Naive B cell (primary cell): ENCODE results near the gene CA6. TPM values are rescaled to one million over a fixed set of nuclear protein-coding genes. Genes with fewer than 3 reads are reported as not detected.
"Not testable (repeated sequence)": the region's sequence is repeated elsewhere in the genome, so short reads cannot be mapped to it uniquely, and the experiment has no call there.

Experiments
- ATAC-seq, 2 donors: fragments of 150-1000 bp; cut with Tn5 transposase; 2 replicates each; pipeline ENCODE4 v1.10.0; 2021; ENCODE audit warnings: low read depth in 2 of 2, mild to moderate bottlenecking in 2 of 2, moderate library complexity in 2 of 2
- DNase-seq: peaks from one replicate; pipeline ENCODE4 v3.0.0; 2022
- H3K27ac Mint-ChIP-seq, 6 donors: one replicate each; pipeline ENCODE4 v1.8.0; 2020 to 2022; ENCODE audit warnings: mild to moderate bottlenecking in 6 of 6, mixed read lengths in 6 of 6, moderate library complexity in 5 of 6, inconsistent platforms in 2 of 6
- H3K27me3 Mint-ChIP-seq, 3 donors: one replicate each; pipeline ENCODE4 v1.8.0; 2021 to 2022; ENCODE audit warnings: mixed read lengths in 3 of 3, mild to moderate bottlenecking in 1 of 3
- H3K36me3 Mint-ChIP-seq, 2 donors: one replicate each; pipeline ENCODE4 v1.8.0; 2020 to 2022; ENCODE audit warnings: mixed read lengths in 2 of 2, inconsistent platforms in 1 of 2, mild to moderate bottlenecking in 1 of 2
- H3K4me1 Mint-ChIP-seq, 3 donors: one replicate each; pipeline ENCODE4 v1.8.0; 2020 to 2022; ENCODE audit warnings: mixed read lengths in 3 of 3, inconsistent platforms in 1 of 3, mild to moderate bottlenecking in 1 of 3, moderate library complexity in 1 of 3
- H3K4me3 Mint-ChIP-seq, 8 donors: one replicate each; pipeline ENCODE4 v1.8.0; 2020 to 2022; ENCODE audit warnings: mild to moderate bottlenecking in 8 of 8, mixed read lengths in 8 of 8, moderate library complexity in 8 of 8, inconsistent platforms in 2 of 8
- H3K9me3 Mint-ChIP-seq, 7 donors: one replicate each; pipeline ENCODE4 v1.8.0; 2020 to 2022; ENCODE audit warnings: mixed read lengths in 7 of 7, mild to moderate bottlenecking in 5 of 7, inconsistent platforms in 2 of 7, moderate library complexity in 1 of 7
- polyA plus RNA-seq, 6 donors: library from polyadenylated mRNA; unstranded; fragments of 300-500 nt; fragmentation: Illumina TruSeq; gene quantifications; one replicate each; pipeline ENCODE4 v1.2.3, GENCODE V29; 2021; ENCODE audit warnings: low read depth in 6 of 6

The CA6 gene
- polyA plus RNA-seq, 6 donors from 2014 or later: not detected

DNA sequence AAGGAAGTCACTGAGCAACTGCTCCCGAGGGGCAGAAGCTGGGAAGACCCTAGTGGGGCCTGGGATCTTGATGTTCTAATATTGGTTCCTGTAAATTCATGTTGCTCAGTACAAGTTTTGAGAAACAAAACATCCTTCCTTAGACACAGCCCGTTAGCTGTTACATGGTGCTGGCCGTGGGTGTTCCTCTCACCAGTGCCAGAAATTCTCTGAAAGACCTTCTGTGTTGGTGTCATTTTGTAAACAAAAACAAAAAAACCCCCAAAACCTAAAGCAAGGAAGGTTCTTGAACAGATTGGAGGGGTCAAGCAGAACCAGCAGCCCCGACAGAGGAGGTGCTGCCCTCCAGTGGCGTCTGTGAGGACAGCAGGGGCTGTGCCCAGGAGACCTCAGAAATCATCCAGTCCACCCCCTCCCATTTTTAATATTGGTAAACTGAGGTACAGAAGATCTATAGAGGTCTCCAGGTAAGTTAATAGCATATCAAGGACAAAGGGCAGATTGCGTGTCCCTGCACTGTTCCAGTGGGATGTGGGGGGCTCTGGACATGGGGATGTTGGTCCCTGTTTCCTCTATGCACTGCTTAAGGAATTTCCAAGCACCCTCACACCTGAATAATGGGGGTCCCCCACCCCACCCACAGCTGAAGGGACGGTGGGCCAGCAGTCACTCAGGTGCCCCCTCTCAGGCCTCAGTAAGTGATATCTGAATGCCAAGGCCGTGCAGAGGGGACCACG lies 42.4 kb downstream of the CA6 start:
- ATAC-seq: peak; percentile 71 to 72
- Mint-ChIP-seq H3K27ac (peak overlapping the region in 1 of 6 donors; percentile 27), H3K4me3 (peak overlapping the region in 2 of 8 donors; percentile 17 to 19), H3K27me3 (peaks cover 7 to 24% (median 10%) of the 10 kb centered on the region in 3 donors), H3K36me3 (no peaks in the 10 kb centered on the region), H3K4me1 (peaks cover 0 to 11% (median 5%) of the 10 kb centered on the region in 3 donors), H3K9me3 (peaks cover 0 to 2% (median 0%) of the 10 kb centered on the region in 7 donors)
- DNase-seq: peak; percentile 30

DNA sequence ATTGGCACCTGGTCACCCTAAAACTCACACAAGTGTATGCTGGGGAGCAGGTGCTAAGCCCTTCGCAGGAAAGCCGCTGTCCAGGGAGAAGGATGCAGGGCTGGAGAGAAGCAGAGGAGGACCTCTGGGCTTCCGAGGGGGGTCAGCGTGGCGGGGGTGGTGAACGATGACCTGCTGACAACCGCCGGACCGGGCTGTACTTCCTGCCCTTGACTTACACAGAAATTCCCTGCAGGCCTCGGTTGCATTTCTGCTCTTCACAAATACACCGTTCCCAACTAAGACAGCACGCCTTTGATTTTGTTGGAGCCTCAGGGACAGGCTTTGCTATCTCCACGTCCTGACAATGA lies 42.9 kb downstream of the CA6 start:
- no peak overlapping the region for H3K4me3 Mint-ChIP-seq
- DNase-seq (no peak), ATAC-seq (no peak)
- H3K4me1 Mint-ChIP-seq: peaks cover 0 to 11% (median 5%) of the 10 kb centered on the region in 3 donors
- peaks cover 7 to 24% (median 10%) of the 10 kb centered on the region in 3 donors for H3K27me3 Mint-ChIP-seq
- peaks cover 0 to 2% (median 0%) of the 10 kb centered on the region in 7 donors for H3K9me3 Mint-ChIP-seq
- H3K36me3 Mint-ChIP-seq: no peaks in the 10 kb centered on the region
- H3K27ac Mint-ChIP-seq: no peak overlapping the region

DNA sequence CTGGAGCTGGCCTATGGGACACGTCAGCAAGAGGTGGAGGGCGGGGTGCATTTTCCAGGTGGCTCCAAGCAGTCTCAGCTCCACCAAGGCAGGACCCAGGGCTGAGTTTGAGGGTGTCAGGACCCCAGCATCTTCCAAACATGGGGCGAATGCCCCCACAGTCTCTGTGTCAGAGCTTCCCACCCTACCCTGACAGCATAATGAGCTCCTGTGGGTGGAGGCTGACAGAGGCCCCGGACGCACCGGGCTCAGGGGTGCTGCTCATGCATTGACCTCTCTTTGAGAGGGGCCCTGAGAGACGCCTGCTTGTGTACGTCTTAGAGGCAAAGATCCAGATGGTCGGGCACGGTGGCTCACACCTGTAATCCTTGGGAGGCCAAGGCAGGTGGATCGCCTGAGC lies 43.4 kb downstream of the CA6 start:
- Mint-ChIP-seq H3K27me3 (peaks cover 7 to 24% (median 10%) of the 10 kb centered on the region in 3 donors), H3K27ac (no peak overlapping the region), H3K9me3 (peaks cover 0 to 2% (median 0%) of the 10 kb centered on the region in 7 donors), H3K36me3 (no peaks in the 10 kb centered on the region), H3K4me1 (peaks cover 0 to 11% (median 5%) of the 10 kb centered on the region in 3 donors), H3K4me3 (no peak overlapping the region)
- no peak for ATAC-seq
- no peak for DNase-seq

DNA sequence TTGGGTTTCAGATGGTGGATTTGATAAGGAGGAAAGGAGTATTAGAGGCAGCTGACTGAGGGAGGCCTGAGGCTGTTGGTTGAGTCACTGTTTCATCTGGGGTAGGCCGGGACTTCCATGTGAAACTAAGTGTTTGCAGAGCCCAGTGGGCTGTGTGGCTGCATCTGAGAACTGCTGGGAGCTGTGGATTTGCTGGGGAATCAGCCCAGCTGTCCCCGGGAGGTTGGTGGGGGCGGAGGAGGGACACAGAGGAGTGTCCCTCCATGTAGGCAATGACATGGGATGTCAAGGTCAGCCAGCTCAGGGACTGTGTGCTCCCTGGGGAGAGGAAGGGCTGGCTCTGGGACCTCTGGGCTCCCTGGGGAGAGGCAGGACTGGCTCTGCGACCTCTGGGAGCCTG lies 44.2 kb downstream of the CA6 start:
- peaks cover 0 to 11% (median 5%) of the 10 kb centered on the region in 3 donors for H3K4me1 Mint-ChIP-seq
- H3K27me3 Mint-ChIP-seq: peaks cover 6 to 24% (median 7%) of the 10 kb centered on the region in 3 donors
- no peak for ATAC-seq
- peak overlapping the region in 1 of 6 donors; percentile 24 for H3K27ac Mint-ChIP-seq
- no peak overlapping the region for H3K4me3 Mint-ChIP-seq
- no peak for DNase-seq
- H3K9me3 Mint-ChIP-seq: peaks cover 0 to 2% (median 0%) of the 10 kb centered on the region in 7 donors
- no peaks in the 10 kb centered on the region for H3K36me3 Mint-ChIP-seq

DNA sequence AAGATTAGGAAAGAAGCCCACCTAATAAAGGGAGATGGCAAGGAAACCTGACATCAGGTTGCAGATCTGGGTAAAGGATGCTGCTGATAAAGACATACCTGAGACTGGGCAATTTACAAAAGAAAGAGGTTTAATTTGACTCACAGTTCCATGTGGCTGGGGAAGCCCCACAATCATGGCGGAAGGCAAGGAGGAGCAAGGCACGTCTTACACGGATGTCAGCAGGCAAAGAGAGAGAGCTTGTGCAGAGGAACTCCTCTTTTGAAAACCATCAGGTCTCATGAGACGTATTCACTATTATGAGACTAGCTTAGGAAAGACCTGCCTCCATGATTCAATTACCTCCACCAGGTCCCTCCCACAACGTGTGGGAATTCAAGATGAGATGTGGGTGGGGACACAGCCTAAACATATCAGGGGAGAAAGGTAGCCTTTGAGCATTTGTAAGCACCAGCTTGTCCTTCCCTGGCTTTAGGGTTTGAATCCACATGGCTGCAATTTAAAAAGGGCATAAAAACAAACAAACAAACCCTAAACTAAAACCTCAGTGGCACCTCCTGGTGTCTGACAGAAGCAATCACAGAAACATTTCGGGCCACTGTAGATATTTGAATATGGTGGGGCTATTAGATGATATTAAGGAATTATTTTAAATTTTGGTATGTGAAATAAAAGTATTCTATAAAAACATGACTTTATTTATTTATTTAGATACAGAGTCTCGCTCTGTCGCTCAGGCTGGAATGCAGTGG lies 47.4 kb downstream of the CA6 start:
- peaks cover 0 to 13% (median under 1%) of the 10 kb centered on the region in 3 donors for H3K27me3 Mint-ChIP-seq
- no peak overlapping the region for H3K4me3 Mint-ChIP-seq
- ATAC-seq: no peak
- no peak for DNase-seq
- no peaks in the 10 kb centered on the region for H3K36me3 Mint-ChIP-seq
- H3K4me1 Mint-ChIP-seq: peaks cover 0 to under 1% (median 0%) of the 10 kb centered on the region in 3 donors
- H3K9me3 Mint-ChIP-seq: peaks cover 0 to 2% (median 0%) of the 10 kb centered on the region in 7 donors
- no peak overlapping the region for H3K27ac Mint-ChIP-seq

DNA sequence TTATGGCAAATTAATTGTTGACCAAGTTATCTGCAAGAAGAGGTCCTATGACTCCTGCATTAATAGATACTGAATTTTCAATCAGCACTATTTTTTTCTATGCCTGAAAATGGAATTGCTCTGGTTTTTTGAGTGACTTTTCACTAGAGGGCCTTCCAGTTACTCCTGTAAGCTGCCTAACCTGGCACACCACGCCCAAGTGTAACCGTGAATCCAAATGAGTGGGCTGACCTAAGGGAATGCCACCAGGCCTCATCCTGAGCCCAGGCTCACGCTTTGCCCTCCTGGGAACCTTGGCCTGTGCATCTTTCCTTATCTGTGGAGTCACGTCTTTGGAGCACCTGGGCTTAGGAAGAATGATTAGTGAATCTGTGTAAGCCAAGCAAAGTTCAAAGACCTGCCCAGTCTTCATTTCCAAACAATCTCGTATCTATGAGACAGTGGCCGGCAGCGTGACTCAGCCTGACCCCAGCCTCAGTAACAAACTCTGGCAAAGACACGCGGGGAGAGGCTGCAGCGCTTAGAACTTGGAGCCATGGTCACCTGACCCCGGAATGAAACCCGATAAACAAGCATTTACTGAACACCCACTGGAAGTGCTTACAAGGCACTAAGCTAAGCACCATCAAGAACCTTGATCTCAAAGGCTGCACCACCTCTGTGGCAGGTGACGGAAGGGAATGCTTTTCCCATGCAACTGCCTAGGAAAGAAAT lies 48.5 kb downstream of the CA6 start:
- not testable (repeated sequence) for DNase-seq, H3K36me3 Mint-ChIP-seq, ATAC-seq, H3K4me1 Mint-ChIP-seq, H3K27ac Mint-ChIP-seq, H3K4me3 Mint-ChIP-seq, H3K9me3 Mint-ChIP-seq
- H3K27me3 Mint-ChIP-seq: peaks cover 0 to 13% (median 0%) of the 10 kb centered on the region in 3 donors

DNA sequence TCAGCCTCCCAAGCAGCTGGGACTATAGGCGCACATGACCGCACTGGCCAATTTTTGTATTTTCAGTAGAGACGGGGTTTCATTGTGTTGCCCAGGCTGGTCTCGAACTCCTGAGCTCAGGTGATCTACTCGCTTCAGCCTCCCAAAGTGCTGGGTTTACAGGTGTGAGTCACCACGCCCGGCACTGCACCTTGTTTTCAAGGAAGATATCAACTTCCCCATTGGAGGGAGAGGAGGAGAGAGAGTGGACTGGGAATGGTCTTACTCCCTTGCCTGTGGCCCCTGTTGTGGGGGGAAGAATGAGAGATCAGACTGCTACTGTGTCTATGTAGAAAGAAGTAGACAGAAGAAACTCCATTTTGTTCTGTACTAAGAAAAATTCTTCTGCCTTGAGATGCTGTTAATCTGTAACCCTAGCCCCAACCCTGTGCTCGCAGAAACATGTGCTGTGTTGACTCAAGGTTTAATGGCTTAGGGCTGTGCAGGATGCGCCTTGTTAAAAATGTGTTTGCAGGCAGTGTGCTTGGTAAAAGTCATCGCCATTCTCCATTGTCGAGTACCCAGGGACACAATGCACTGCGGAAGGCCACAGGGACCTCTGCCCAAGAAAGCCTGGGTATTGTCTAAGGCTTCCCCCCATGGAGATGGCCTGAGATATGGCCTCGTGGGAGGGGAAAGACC lies 56.0 kb downstream of the CA6 start:
- not testable (repeated sequence) for ATAC-seq, H3K27me3 Mint-ChIP-seq, H3K9me3 Mint-ChIP-seq, DNase-seq, H3K27ac Mint-ChIP-seq, H3K36me3 Mint-ChIP-seq
- Mint-ChIP-seq H3K4me1 (peaks cover 0 to 16% (median 0%) of the 10 kb centered on the region in 3 donors), H3K4me3 (peak overlapping the region in 1 of 8 donors; percentile 24)

DNA sequence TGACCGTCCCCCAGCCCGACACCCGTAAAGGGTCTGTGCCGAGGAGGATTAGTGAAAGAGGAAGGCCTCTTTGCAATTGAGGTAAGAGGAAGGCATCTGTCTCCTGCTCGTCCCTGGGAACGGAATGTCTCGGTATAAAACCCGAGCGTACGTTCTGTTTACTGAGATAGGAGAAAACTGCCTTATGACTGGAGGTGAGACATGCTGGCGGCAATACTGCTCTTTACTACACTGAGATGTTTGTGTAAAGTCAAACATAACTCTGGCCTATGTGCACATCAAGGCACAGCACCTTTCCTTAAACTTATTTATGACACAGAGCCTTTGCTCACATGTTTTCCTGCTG lies 56.5 kb downstream of the CA6 start:
- not testable (repeated sequence) for DNase-seq, H3K27ac Mint-ChIP-seq, ATAC-seq, H3K9me3 Mint-ChIP-seq, H3K27me3 Mint-ChIP-seq, H3K36me3 Mint-ChIP-seq
- Mint-ChIP-seq H3K4me1 (peaks cover 0 to 21% (median 0%) of the 10 kb centered on the region in 3 donors), H3K4me3 (peak overlapping the region in 1 of 8 donors; percentile 24)

DNA sequence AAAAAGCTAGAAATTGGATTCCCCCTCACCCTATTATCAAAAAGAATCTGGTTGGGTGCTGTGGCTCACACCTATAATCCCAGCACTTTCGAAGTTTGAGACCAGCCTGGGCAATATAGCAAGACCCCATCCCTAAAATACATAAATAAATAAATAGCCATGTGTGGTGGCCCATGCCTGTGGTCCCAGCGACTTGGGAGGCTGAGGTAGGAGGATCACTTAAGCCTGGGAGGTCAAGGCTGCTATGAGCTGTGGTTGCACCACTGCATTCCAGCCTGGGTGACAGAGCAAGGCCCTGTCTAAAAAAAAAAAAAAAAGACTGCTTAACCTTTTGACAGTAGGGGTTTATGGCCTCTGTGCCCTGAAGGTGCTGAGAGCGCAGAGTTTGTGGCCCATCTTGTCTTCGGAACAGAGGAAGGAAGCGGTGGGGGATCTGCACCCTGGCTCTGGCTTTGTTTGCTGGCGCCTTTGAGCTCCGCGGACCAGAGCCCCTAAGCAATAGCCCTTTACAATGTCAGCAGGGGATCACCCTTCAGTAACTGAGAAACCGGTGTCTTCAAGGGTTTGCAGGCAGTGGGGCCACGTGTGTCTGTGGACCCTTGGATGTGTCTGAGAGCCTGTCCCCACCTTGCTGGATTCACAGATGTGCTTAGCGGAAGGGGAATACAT lies 58.5 kb downstream of the CA6 start:
- Mint-ChIP-seq H3K36me3 (no peaks in the 10 kb centered on the region), H3K27ac (peak overlapping the region in 1 of 6 donors; percentile 56), H3K9me3 (no peaks in the 10 kb centered on the region), H3K4me1 (peaks cover 6 to 37% (median 8%) of the 10 kb centered on the region in 3 donors), H3K27me3 (peaks cover 0 to 6% (median 0%) of the 10 kb centered on the region in 3 donors), H3K4me3 (no peak overlapping the region)
- DNase-seq (no peak), ATAC-seq (no peak)

DNA sequence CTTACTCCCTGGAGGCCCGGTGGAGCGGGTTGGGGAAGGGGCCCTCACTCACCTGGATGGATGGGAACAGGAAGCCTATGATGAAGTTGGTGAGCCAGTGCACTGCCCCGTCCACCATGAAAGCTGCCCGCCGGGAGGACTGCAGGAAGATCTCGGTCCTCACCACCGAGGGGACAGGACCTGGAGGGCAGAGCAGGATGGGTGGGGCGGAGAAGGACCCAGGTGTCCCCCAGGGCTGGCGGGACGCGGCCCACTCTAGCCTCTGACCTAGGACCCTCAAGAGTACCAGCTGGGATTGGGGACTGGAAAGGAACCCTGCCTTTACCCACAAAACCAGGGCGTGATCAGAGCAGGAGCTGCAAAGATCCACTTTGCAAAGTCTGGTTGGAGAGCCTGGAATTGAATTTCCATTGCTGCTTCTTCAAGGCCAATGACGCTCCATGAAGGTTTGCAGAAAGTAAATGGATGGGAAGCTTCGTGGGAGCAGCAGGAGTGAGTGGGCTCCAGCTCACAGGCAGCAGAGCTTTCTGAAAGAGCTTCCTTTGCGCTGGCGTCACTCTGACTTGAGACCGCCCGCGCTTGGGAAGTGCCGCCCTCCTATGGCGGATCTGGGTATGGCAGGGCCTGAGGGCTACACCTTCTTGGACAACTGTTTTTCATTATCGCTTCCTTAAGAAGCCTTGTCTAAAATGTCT lies 59.2 kb downstream of the CA6 start:
- Mint-ChIP-seq H3K9me3 (no peaks in the 10 kb centered on the region), H3K36me3 (no peaks in the 10 kb centered on the region), H3K4me1 (peaks cover 11 to 43% (median 12%) of the 10 kb centered on the region in 3 donors), H3K27ac (peak overlapping the region in 1 of 6 donors; percentile 86), H3K4me3 (peak overlapping the region in 3 of 8 donors; percentile 10 to 37 (median 32)), H3K27me3 (peaks cover 0 to 6% (median 0%) of the 10 kb centered on the region in 3 donors)
- DNase-seq: peak; percentile 66
- ATAC-seq: peak; percentile 56 to 88

DNA sequence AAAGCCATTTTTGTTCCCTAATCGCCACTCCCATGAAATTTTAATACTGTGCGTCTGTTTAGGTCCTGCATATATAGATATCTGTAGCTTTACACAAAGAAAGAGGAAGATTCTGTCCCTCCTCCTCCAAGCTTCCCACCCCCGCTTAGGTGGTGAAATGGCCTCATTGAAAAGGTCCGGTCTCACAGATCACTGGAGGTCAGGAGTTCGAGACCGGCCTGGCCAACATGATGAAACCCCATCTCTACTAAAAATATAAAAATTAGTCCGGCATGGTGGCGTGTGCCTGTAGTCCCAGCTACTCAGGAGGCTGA lies 59.7 kb downstream of the CA6 start:
- H3K27me3 Mint-ChIP-seq: peaks cover 0 to 6% (median 0%) of the 10 kb centered on the region in 3 donors
- H3K36me3 Mint-ChIP-seq: no peaks in the 10 kb centered on the region
- no peak for ATAC-seq
- H3K27ac Mint-ChIP-seq: peak overlapping the region in 1 of 6 donors; percentile 86
- no peaks in the 10 kb centered on the region for H3K9me3 Mint-ChIP-seq
- H3K4me1 Mint-ChIP-seq: peaks cover 16 to 48% (median 17%) of the 10 kb centered on the region in 3 donors
- DNase-seq: no peak
- H3K4me3 Mint-ChIP-seq: peak overlapping the region in 2 of 8 donors; percentile 32 to 37

DNA sequence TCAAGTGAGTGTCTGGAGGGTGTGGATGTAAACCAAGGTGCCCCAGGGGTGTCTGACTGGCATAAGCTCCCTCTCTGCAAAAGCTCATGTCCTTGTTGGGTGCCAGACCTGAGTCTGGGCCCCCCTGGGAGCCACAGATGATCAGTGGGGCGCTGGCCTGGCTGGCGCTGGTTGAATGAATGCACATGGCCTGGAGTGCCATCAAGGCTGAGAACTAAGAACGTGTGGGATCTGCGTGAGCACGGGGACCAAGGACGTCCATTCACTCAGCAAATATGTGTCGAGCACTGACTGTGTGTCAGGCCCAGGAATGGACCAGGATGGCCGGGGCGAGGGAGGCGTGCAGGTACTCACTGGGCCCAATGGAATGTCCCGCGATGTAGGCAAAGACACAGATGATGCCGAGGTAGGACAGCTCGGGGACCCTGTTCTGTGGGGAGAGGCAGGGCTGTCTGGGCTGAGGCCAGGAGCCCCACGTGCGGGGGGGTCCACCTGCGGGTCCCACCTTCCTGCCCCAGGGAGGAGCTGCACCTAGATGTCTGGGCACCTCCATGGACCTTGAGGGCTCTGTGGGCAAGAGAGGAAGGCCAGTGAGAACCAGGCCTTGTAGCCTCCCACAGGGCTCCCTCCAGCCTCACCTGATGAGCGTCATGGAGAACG lies 61.4 kb downstream of the CA6 start:
- peaks cover 0 to 15% (median 0%) of the 10 kb centered on the region in 3 donors for H3K27me3 Mint-ChIP-seq
- no peaks in the 10 kb centered on the region for H3K36me3 Mint-ChIP-seq
- peaks cover 32 to 65% (median 35%) of the 10 kb centered on the region in 3 donors for H3K4me1 Mint-ChIP-seq
- no peak for DNase-seq
- peak overlapping the region in 1 of 8 donors; percentile 52 for H3K4me3 Mint-ChIP-seq
- no peak overlapping the region for H3K27ac Mint-ChIP-seq
- no peak for ATAC-seq
- no peaks in the 10 kb centered on the region for H3K9me3 Mint-ChIP-seq
